Fibroblast of skin of right quadriceps (primary cell): ENCODE data around the gene HOXA1.

Source experiments
- DNase-seq: peaks from one replicate; pipeline ENCODE4 v3.0.0-alpha.2; 2013

Gene HOXA1

DNA sequence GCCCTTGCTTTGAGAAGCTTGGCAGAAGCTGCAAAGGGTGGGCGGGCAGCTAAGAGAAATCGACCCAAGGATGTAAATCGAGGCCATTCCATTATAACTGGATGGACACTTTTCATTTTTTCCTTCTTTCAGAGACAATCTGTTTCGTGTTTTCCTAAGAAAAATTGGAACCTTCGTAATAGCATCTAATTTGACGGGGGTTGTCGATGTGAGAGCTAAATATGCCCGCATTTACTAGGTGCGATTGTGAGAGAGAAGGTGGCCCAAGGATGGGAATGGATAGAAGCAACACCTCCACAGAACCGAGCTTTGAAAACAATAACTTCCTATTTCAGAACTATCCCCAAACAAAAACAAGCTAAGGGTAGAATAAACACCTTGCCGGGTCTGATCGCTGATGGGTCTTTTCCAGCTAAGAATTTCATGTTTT is 35.6 kb upstream of the HOXA1 start:
- DNase-seq, result no peak

- peak; percentile 90 for DNase-seq
Observed at GRCh38 chr7:27130540-27131389, 35.0 kb upstream of the HOXA1 start, which contains the start of gene HOXA4. HOXA4 (minus strand) TSS chr7:27130757; CDS start chr7:27130733, 24 bp downstream.

- no peak for DNase-seq
Observed at GRCh38 chr7:27129729-27130539, 34.1 kb upstream of the HOXA1 start.

GRCh38 chr7:27128776-27129728 is 33.3 kb upstream of the HOXA1 start:
- DNase-seq, result no peak

- no peak for DNase-seq
Observed at GRCh38 chr7:27128034-27128433, 32.2 kb upstream of the HOXA1 start.

GRCh38 chr7:27126596-27127327 is 31.0 kb upstream of the HOXA1 start:
- DNase-seq, result no peak

DNA sequence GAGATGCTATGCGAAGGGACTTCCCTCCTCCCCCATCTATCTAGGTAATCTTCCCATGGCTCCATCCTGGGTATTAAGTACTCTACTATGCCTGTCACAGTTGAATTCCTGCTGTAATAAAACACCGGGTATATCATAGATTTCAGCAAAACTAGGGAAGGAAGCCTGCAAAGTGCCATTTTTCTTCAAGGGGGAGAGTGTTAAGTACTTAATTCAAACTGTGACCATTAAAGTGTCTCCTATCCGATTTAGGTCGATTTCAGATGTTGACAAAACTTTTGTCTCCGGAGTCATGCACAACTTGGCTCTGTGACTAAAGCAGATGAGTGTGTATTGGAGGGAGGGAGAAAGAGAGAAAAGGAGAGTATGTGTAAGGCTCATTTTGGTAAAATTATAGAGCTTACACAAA is 30.2 kb upstream of the HOXA1 start:
- DNase-seq, result no peak

- DNase-seq, result no peak
Observed at GRCh38 chr7:27124902-27125689, 29.3 kb upstream of the HOXA1 start.

DNA sequence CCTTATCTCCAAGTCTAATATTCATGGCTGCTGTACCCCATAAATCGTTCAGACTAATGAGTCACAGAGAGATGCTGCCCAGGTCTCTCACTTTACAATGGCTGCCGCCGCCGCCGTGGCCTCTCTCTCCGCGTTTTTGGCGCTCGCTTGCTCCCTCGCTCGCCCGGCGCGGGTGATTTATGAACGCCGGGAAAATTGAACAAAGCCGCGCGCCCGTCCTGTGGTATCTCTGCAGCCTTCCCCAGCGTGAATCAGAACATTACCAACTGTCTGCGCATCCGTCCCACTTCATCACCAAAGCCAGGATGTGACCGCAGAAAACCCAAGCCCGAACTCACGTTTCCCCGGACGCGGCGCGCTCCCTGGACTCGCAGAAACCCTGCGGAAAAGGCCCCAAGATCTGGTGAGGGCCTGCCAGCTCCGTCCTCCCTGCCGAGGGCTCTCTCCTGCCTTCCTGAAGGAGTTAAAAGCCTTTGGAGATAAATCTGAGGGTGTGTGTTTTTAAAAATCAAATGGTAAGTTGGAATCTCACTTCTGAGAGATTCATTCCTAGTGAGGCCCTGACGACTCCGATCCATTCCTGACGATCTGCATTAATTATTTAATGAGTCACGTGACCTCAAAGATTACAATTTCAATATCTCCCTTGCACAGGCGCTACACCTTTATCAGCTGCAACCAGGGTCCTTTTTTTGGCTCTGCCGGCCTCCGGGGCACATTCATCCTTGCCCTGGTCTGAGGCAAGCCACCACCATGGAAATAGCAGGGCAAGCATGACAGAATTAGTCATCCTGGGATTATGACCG is 28.5 kb upstream of the HOXA1 start:
- peak; percentile 81 for DNase-seq

GRCh38 chr7:27123477-27124053 is 27.8 kb upstream of the HOXA1 start:
- DNase-seq, result no peak

DNA sequence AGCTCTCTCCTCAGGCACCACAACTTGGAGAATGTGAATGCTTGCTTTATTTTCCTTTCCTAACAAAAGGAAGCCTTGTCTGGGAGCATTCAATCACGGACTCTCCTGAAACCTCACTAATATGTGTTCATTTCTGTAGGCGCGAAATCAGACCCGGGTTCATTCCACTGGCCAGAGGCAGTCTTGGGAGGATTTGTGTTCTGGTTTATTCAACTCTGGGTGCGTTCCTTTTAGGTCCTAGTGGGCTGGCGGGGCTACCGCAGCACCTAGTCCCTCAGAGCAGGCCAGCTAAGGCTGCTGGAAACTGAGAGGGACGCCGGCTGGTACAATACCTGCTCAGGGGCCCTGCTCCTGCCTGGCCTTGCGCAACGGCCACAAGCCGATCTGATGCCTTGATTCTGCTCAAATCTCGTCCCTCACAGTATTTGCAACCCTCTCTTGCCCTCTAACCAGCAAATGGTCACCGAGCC is 27.2 kb upstream of the HOXA1 start:
- DNase-seq, result no peak

DNA sequence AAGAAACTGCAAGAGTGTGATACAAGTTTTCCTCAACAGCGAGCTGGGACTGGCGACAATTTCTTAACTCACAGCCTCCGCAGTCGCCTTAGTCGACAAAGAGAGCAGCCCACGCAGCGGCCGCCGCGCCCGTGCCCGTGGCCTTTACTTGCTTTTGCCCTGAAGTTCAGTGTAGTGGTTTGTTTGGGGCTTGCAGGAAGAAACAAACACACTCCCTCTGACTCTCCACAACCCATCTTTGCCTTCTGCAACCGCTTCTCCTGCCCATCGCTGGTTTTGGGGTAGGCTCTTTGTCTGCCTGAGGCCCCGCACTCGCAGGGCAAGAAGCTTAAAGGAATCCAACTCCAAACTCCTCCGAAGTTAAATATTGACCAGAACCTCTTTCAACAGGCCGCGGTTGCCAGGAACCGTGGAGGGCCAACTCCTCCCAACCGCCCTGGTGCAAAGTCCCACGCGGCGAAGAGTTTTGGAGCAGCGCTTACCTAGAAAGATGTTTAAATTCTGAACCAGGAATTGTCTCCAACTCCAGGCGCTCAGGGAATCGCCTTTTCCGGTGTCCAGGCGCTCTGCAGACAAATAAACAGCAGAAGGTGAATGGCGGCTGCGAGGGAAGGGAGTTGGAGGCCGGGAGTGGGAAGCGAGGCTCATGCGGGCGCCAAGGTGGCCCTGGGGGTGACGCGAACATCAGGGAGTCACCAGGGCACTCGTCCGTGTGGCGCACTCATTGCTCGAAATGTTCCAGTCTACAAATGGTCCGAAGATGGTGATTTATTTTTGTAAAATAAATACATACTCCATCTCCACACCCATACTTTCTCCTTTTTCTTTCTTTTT is 26.5 kb upstream of the HOXA1 start:
- DNase-seq, result no peak

- no peak for DNase-seq
Observed at GRCh38 chr7:27121684-27122076, 25.9 kb upstream of the HOXA1 start.

DNA sequence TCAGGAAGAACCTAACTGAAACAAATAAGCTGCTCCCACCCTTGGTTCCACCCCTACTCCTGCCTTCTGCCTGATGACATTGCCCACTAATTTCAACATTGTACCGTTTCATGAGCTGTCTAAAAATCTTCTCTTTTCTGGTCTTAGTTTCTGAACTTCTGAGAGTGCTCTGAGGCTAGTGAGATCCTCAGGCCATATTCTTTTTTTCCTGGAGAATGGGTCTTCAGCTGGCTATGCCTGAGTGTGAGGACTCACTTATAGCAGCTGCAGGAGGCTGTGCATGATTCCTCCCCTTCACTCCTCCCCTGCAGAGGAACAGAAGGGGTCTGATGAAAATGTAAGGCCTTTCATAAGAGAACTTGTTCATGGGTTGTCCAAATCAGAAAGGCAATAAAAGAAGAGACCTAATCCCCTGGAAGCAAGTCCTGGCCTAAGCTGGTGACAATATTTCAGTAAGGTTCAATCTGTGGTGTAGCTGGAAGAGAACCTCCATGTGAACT is 23.7 kb upstream of the HOXA1 start:
- DNase-seq, result no peak

DNA sequence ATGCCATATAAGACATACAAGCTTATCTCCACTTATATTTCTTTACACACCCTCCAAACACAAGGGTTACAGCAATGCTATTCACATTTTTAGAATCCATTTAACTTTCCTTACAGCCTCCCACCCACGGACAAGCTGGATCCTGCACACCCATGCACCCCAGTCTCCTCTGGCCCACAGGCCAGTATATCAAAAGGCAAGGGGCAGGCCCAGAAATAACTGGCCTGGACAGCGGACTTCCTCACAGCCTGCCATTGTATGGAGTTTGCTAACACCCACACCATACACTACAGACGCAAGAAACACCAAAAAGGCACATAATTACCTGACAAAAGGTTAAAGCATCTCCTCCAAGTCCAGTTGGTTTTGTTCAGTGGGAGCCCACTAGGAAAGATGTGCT is 22.8 kb upstream of the HOXA1 start:
- no peak for DNase-seq

- no peak for DNase-seq
Observed at GRCh38 chr7:27117887-27118491, 22.2 kb upstream of the HOXA1 start.

DNA sequence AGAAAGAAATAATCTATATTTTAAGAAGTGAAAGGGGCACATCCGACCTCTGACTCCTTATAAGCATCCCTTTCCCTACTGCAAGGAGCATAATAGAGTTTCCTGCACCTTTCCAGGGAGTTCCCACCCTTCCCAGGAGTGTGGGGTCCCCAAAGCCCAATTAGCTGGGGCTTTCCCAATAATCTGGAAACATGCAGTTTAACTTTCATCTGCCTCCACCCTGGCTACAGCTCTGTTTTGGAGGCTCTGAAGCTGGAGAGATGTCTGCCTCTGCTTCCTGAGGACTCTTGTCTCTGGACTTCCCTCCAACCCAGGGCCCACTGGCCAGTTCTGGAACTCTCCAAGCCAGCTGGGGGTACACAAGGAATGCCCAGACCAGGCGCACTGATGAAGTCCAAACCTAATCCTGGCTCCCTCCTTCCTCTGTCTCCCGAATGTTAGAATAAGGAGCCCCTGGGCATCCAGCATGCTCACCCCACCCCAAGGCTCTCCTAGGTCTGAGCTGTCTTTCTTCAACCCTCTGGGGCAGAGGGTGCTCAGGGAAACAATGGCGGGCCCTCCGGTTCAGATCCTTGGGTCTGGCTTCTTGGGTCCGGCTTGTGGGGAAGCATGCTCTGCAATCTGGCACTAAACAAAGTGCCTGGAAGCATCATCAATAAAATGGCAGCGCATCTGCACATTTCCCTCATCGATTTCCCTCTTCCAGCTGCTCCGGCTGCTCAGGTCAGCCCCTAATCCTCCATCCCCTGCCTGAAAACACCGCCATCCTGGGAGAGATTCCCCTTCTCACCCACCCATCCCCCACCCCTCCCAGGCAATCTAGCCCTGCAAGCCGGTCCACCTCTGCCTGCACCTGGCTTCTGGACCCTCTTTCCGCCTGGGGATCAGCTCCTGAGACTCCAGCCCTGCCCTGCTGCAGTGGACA is 21.4 kb upstream of the HOXA1 start:
- no peak for DNase-seq
